ENCODE results near the gene CDH13. TPM values are rescaled to one million over a fixed set of nuclear protein-coding genes. Genes with fewer than 3 reads are reported as not detected.

Gene CDH13
- total and polyA plus RNA-seq, 9 of the 15 experiments (the other 6 are each of a cell fraction or from before 2014, with no cell fraction given), result 0.03 TPM; not detected in 8

GRCh38 chr16:82653550-82654511, 27.1 kb downstream of the CDH13 start (continued):
- no peak for TF ChIP-seq MBD2 (IDR thresholded peaks at IDR 0.05; ENCODE audit: borderline replicate concordance, low read depth)
- no peak for TF ChIP-seq ZNF696 (CRISPR knock-in tag; conservative IDR thresholded peaks at IDR 0.05)
- TF ChIP-seq, protein P1, sequence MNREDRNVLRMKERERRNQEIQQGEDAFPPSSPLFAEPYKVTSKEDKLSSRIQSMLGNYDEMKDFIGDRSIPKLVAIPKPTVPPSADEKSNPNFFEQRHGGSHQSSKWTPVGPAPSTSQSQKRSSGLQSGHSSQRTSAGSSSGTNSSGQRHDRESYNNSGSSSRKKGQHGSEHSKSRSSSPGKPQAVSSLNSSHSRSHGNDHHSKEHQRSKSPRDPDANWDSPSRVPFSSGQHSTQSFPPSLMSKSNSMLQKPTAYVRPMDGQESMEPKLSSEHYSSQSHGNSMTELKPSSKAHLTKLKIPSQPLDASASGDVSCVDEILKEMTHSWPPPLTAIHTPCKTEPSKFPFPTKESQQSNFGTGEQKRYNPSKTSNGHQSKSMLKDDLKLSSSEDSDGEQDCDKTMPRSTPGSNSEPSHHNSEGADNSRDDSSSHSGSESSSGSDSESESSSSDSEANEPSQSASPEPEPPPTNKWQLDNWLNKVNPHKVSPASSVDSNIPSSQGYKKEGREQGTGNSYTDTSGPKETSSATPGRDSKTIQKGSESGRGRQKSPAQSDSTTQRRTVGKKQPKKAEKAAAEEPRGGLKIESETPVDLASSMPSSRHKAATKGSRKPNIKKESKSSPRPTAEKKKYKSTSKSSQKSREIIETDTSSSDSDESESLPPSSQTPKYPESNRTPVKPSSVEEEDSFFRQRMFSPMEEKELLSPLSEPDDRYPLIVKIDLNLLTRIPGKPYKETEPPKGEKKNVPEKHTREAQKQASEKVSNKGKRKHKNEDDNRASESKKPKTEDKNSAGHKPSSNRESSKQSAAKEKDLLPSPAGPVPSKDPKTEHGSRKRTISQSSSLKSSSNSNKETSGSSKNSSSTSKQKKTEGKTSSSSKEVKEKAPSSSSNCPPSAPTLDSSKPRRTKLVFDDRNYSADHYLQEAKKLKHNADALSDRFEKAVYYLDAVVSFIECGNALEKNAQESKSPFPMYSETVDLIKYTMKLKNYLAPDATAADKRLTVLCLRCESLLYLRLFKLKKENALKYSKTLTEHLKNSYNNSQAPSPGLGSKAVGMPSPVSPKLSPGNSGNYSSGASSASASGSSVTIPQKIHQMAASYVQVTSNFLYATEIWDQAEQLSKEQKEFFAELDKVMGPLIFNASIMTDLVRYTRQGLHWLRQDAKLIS (CRISPR knock-in tag; IDR thresholded peaks at IDR 0.05), result no peak
- TF ChIP-seq KLF16 (IDR thresholded peaks at IDR 0.05), result no peak
- TF ChIP-seq NR4A1 (CRISPR knock-in tag; IDR thresholded peaks at IDR 0.05), result no peak
- TF ChIP-seq NR4A1 (tag; IDR thresholded peaks at IDR 0.05), result no peak
- TF ChIP-seq NFATC3 (IDR thresholded peaks at IDR 0.05), result no peak
- TF ChIP-seq, protein P2, sequence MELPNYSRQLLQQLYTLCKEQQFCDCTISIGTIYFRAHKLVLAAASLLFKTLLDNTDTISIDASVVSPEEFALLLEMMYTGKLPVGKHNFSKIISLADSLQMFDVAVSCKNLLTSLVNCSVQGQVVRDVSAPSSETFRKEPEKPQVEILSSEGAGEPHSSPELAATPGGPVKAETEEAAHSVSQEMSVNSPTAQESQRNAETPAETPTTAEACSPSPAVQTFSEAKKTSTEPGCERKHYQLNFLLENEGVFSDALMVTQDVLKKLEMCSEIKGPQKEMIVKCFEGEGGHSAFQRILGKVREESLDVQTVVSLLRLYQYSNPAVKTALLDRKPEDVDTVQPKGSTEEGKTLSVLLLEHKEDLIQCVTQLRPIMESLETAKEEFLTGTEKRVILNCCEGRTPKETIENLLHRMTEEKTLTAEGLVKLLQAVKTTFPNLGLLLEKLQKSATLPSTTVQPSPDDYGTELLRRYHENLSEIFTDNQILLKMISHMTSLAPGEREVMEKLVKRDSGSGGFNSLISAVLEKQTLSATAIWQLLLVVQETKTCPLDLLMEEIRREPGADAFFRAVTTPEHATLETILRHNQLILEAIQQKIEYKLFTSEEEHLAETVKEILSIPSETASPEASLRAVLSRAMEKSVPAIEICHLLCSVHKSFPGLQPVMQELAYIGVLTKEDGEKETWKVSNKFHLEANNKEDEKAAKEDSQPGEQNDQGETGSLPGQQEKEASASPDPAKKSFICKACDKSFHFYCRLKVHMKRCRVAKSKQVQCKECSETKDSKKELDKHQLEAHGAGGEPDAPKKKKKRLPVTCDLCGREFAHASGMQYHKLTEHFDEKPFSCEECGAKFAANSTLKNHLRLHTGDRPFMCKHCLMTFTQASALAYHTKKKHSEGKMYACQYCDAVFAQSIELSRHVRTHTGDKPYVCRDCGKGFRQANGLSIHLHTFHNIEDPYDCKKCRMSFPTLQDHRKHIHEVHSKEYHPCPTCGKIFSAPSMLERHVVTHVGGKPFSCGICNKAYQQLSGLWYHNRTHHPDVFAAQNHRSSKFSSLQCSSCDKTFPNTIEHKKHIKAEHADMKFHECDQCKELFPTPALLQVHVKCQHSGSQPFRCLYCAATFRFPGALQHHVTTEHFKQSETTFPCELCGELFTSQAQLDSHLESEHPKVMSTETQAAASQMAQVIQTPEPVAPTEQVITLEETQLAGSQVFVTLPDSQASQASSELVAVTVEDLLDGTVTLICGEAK (IDR thresholded peaks at IDR 0.05), result no peak
- TF ChIP-seq, protein P2 (CRISPR knock-in tag; IDR thresholded peaks at IDR 0.05), result no peak

All from K562 (cell line).